ENCODE results near the gene RABEP2.
"Not testable (repeated sequence)": the region's sequence is repeated elsewhere in the genome, so short reads cannot be mapped to it uniquely, and the experiment has no call there.

The RABEP2 gene

GRCh38 chr16:28891964-28892890 is 32.8 kb downstream of the RABEP2 start:
- Histone ChIP-seq H3K4me3 (ENCODE audit: low read length) (no peak overlapping the region), H3K9me3 (ENCODE audit: control insufficient read depth, insufficient read depth, low read length) (no peaks in the 10 kb centered on the region), H3K36me3 (ENCODE audit: control insufficient read depth, insufficient read depth, low read length) (no peaks in the 10 kb centered on the region), H3K27ac (ENCODE audit: low read length) (no peak overlapping the region), H3K27me3 (ENCODE audit: control insufficient read depth, insufficient read depth, low read length) (no peaks in the 10 kb centered on the region), H3K4me1 (ENCODE audit: control insufficient read depth, insufficient read depth, low read length) (no peaks in the 10 kb centered on the region)
- WGBS (ENCODE audit: insufficient coverage, insufficient read length): no CpG with 5 or more reads among the region's 14 CpGs
- no peak for DNase-seq (ENCODE audit: low read depth, low spot score)

GRCh38 chr16:28890355-28890754 is 34.7 kb downstream of the RABEP2 start:
- not testable (repeated sequence) for H3K27me3 ChIP-seq (ENCODE audit: control insufficient read depth, insufficient read depth, low read length); H3K36me3 ChIP-seq (ENCODE audit: control insufficient read depth, insufficient read depth, low read length); H3K9me3 ChIP-seq (ENCODE audit: control insufficient read depth, insufficient read depth, low read length); H3K4me1 ChIP-seq (ENCODE audit: control insufficient read depth, insufficient read depth, low read length); DNase-seq (ENCODE audit: low read depth, low spot score); H3K27ac ChIP-seq (ENCODE audit: low read length); H3K4me3 ChIP-seq (ENCODE audit: low read length)
- WGBS (ENCODE audit: insufficient coverage, insufficient read length): no CpG with 5 or more reads among the region's 5 CpGs

GRCh38 chr16:28886945-28887344 is 38.1 kb downstream of the RABEP2 start:
- H3K4me3 ChIP-seq (ENCODE audit: low read length): no peak overlapping the region
- no CpG with 5 or more reads among the region's 10 CpGs for WGBS (ENCODE audit: insufficient coverage, insufficient read length)
- H3K27me3 ChIP-seq (ENCODE audit: control insufficient read depth, insufficient read depth, low read length): no peaks in the 10 kb centered on the region
- H3K9me3 ChIP-seq (ENCODE audit: control insufficient read depth, insufficient read depth, low read length): no peaks in the 10 kb centered on the region
- no peak for DNase-seq (ENCODE audit: low read depth, low spot score)
- peaks cover 7% of the 10 kb centered on the region for H3K4me1 ChIP-seq (ENCODE audit: control insufficient read depth, insufficient read depth, low read length)
- H3K27ac ChIP-seq (ENCODE audit: low read length): no peak overlapping the region
- H3K36me3 ChIP-seq (ENCODE audit: control insufficient read depth, insufficient read depth, low read length): no peaks in the 10 kb centered on the region

GRCh38 chr16:28884045-28884444 is 41.0 kb downstream of the RABEP2 start:
- H3K27me3 ChIP-seq (ENCODE audit: control insufficient read depth, insufficient read depth, low read length): no peaks in the 10 kb centered on the region
- no CpG with 5 or more reads among the region's 6 CpGs for WGBS (ENCODE audit: insufficient coverage, insufficient read length)
- H3K4me3 ChIP-seq (ENCODE audit: low read length): no peak overlapping the region
- no peaks in the 10 kb centered on the region for H3K9me3 ChIP-seq (ENCODE audit: control insufficient read depth, insufficient read depth, low read length)
- H3K27ac ChIP-seq (ENCODE audit: low read length): no peak overlapping the region
- peaks cover 10% of the 10 kb centered on the region for H3K4me1 ChIP-seq (ENCODE audit: control insufficient read depth, insufficient read depth, low read length)
- DNase-seq (ENCODE audit: low read depth, low spot score): no peak
- H3K36me3 ChIP-seq (ENCODE audit: control insufficient read depth, insufficient read depth, low read length): no peaks in the 10 kb centered on the region

- no CpG with 5 or more reads among the region's 25 CpGs for WGBS (ENCODE audit: insufficient coverage, insufficient read length)
Observed at GRCh38 chr16:28883221-28883996, 41.6 kb downstream of the RABEP2 start.

GRCh38 chr16:28882551-28883160 is 42.4 kb downstream of the RABEP2 start:
- H3K9me3 ChIP-seq (ENCODE audit: control insufficient read depth, insufficient read depth, low read length): no peaks in the 10 kb centered on the region
- no peak overlapping the region for H3K27ac ChIP-seq (ENCODE audit: low read length)
- no CpG with 5 or more reads among the region's 24 CpGs for WGBS (ENCODE audit: insufficient coverage, insufficient read length)
- no peak for DNase-seq (ENCODE audit: low read depth, low spot score)
- peaks cover 10% of the 10 kb centered on the region for H3K4me1 ChIP-seq (ENCODE audit: control insufficient read depth, insufficient read depth, low read length)
- no peaks in the 10 kb centered on the region for H3K27me3 ChIP-seq (ENCODE audit: control insufficient read depth, insufficient read depth, low read length)
- no peaks in the 10 kb centered on the region for H3K36me3 ChIP-seq (ENCODE audit: control insufficient read depth, insufficient read depth, low read length)
- H3K4me3 ChIP-seq (ENCODE audit: low read length): no peak overlapping the region

More at GRCh38 chr16:28883221-28883996, 41.6 kb downstream of the RABEP2 start:
- no peak overlapping the region for H3K4me3 ChIP-seq (ENCODE audit: low read length)
- H3K27me3 ChIP-seq (ENCODE audit: control insufficient read depth, insufficient read depth, low read length): no peaks in the 10 kb centered on the region
- H3K27ac ChIP-seq (ENCODE audit: low read length): no peak overlapping the region
- no peak for DNase-seq (ENCODE audit: low read depth, low spot score)
- no peaks in the 10 kb centered on the region for H3K9me3 ChIP-seq (ENCODE audit: control insufficient read depth, insufficient read depth, low read length)
- H3K4me1 ChIP-seq (ENCODE audit: control insufficient read depth, insufficient read depth, low read length): peaks cover 10% of the 10 kb centered on the region
- H3K36me3 ChIP-seq (ENCODE audit: control insufficient read depth, insufficient read depth, low read length): no peaks in the 10 kb centered on the region

GRCh38 chr16:28881565-28881964 is 43.5 kb downstream of the RABEP2 start:
- not testable (repeated sequence) for DNase-seq (ENCODE audit: low read depth, low spot score); H3K36me3 ChIP-seq (ENCODE audit: control insufficient read depth, insufficient read depth, low read length); H3K4me3 ChIP-seq (ENCODE audit: low read length); H3K27me3 ChIP-seq (ENCODE audit: control insufficient read depth, insufficient read depth, low read length); H3K27ac ChIP-seq (ENCODE audit: low read length); H3K9me3 ChIP-seq (ENCODE audit: control insufficient read depth, insufficient read depth, low read length)
- WGBS (ENCODE audit: insufficient coverage, insufficient read length): no CpG with 5 or more reads among the region's 4 CpGs
- H3K4me1 ChIP-seq (ENCODE audit: control insufficient read depth, insufficient read depth, low read length): peaks cover 10% of the 10 kb centered on the region

- WGBS (ENCODE audit: insufficient coverage, insufficient read length): no CpG with 5 or more reads among the region's 4 CpGs
- H3K4me3 ChIP-seq (ENCODE audit: low read length): no peak overlapping the region; the same call in 1 of the 2 replicates
- H3K4me1 ChIP-seq (ENCODE audit: control insufficient read depth, insufficient read depth, low read length): peaks cover 10% of the 10 kb centered on the region
- H3K27me3 ChIP-seq (ENCODE audit: control insufficient read depth, insufficient read depth, low read length): no peaks in the 10 kb centered on the region
- no peaks in the 10 kb centered on the region for H3K9me3 ChIP-seq (ENCODE audit: control insufficient read depth, insufficient read depth, low read length)
- H3K27ac ChIP-seq (ENCODE audit: low read length): no peak overlapping the region
- no peaks in the 10 kb centered on the region for H3K36me3 ChIP-seq (ENCODE audit: control insufficient read depth, insufficient read depth, low read length)
- no peak for DNase-seq (ENCODE audit: low read depth, low spot score)
Observed at GRCh38 chr16:28880955-28881354, 44.1 kb downstream of the RABEP2 start.

- Histone ChIP-seq H3K4me3 (ENCODE audit: low read length) (no peak overlapping the region; the same call in 1 of the 2 replicates), H3K4me1 (ENCODE audit: control insufficient read depth, insufficient read depth, low read length) (peaks cover 10% of the 10 kb centered on the region)
- no CpG with 5 or more reads among the region's 11 CpGs for WGBS (ENCODE audit: insufficient coverage, insufficient read length)
Observed at GRCh38 chr16:28880589-28880915, 44.5 kb downstream of the RABEP2 start.

GRCh38 chr16:28879841-28880588 is 45.0 kb downstream of the RABEP2 start:
- Histone ChIP-seq H3K27ac (ENCODE audit: low read length) (no peak overlapping the region), H3K27me3 (ENCODE audit: control insufficient read depth, insufficient read depth, low read length) (no peaks in the 10 kb centered on the region), H3K9me3 (ENCODE audit: control insufficient read depth, insufficient read depth, low read length) (no peaks in the 10 kb centered on the region), H3K4me1 (ENCODE audit: control insufficient read depth, insufficient read depth, low read length) (peaks cover 10% of the 10 kb centered on the region), H3K36me3 (ENCODE audit: control insufficient read depth, insufficient read depth, low read length) (no peaks in the 10 kb centered on the region), H3K4me3 (ENCODE audit: low read length) (peak overlapping the region; percentile 65; the same call in 1 of the 2 replicates)
- WGBS (ENCODE audit: insufficient coverage, insufficient read length): no CpG with 5 or more reads among the region's 66 CpGs
- DNase-seq (ENCODE audit: low read depth, low spot score): no peak

More at GRCh38 chr16:28880589-28880915, 44.5 kb downstream of the RABEP2 start:
- DNase-seq (ENCODE audit: low read depth, low spot score): no peak
- Histone ChIP-seq H3K27ac (ENCODE audit: low read length) (no peak overlapping the region), H3K9me3 (ENCODE audit: control insufficient read depth, insufficient read depth, low read length) (no peaks in the 10 kb centered on the region), H3K36me3 (ENCODE audit: control insufficient read depth, insufficient read depth, low read length) (no peaks in the 10 kb centered on the region), H3K27me3 (ENCODE audit: control insufficient read depth, insufficient read depth, low read length) (no peaks in the 10 kb centered on the region)
